Mesothelial cell of epicardium (in vitro differentiated cells): ENCODE results near the gene UBE2F. TPM values are rescaled to one million over a fixed set of nuclear protein-coding genes. Genes with fewer than 3 reads are reported as not detected.
"Not testable (repeated sequence)": the region's sequence is repeated elsewhere in the genome, so short reads cannot be mapped to it uniquely, and the experiment has no call there.

Experiments
- DNase-seq, 2 experiments: peaks; one replicate each; pipeline ENCODE4 v3.0.0; 2021; ENCODE audit warnings: low spot score in 2 of 2; ENCODE audit not compliant: unreplicated experiment in 2 of 2
- H3K27ac Mint-ChIP-seq: 2 replicates; pipeline ENCODE4 v1.8.0; 2021; ENCODE audit warnings: mixed read lengths
- H3K27me3 Mint-ChIP-seq: 2 replicates; pipeline ENCODE4 v1.8.0; 2021; ENCODE audit warnings: low read depth, mixed read lengths
- H3K36me3 Mint-ChIP-seq: 2 replicates; pipeline ENCODE4 v1.8.0; 2021; ENCODE audit warnings: mixed read lengths
- H3K4me1 Mint-ChIP-seq: 2 replicates; pipeline ENCODE4 v1.8.0; 2021; ENCODE audit warnings: mixed read lengths
- H3K4me3 Mint-ChIP-seq: 2 replicates; pipeline ENCODE4 v1.8.0; 2021; ENCODE audit warnings: mild to moderate bottlenecking, moderate library complexity, mixed read lengths
- H3K9me3 Mint-ChIP-seq: 2 replicates; pipeline ENCODE4 v1.8.0; 2021; ENCODE audit warnings: mixed read lengths
- CTCF ChIP-seq: fragments of 200-600 bp; sonication (generic); IDR thresholded peaks from one replicate; pipeline ENCODE4 v1.5.0; 2021; ENCODE audit warnings: antibody characterized with exemption; ENCODE audit not compliant: unreplicated experiment
- total RNA-seq: library from RNA; stranded (reverse); gene quantifications from 3 replicates; pipeline ENCODE4 v1.2.1, GENCODE V29; 2021

The UBE2F gene
- total RNA-seq, 1 donor from 2014 or later, result 33.4 TPM

GRCh38 chr2:237972936-237973335 lies 6.1 kb downstream of the UBE2F start:
- Mint-ChIP-seq H3K27ac (no peak overlapping the region), H3K36me3 (peaks cover 10% of the 10 kb centered on the region), H3K4me3 (no peak overlapping the region), H3K9me3 (no peaks in the 10 kb centered on the region), H3K4me1 (peaks cover 21% of the 10 kb centered on the region), H3K27me3 (no peaks in the 10 kb centered on the region)
- no peak for TF ChIP-seq CTCF
- DNase-seq, result no peak

DNA sequence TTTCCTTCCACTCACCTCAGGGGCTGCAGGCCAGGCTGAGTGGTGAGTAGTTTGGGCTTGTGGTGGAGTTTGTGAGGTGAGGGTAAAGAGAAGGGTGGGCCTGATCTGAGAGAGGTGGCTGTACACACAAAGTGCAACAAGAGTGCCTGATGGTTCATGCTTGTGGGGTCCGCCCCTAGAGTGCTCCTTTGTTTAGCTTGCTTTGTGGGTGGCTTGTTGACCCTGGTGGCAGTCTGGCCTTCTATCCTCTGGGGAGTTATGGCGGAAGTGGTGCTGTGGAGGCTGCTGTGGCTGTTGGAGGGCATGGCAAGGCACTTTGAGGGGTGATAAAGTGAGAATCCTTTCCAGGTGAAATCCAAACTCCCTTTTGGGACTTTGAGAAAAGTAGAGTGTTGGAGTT lies 10.6 kb downstream of the UBE2F start:
- no peak for TF ChIP-seq CTCF
- H3K9me3 Mint-ChIP-seq, result no peaks in the 10 kb centered on the region
- no peak overlapping the region for H3K27ac Mint-ChIP-seq
- no peak overlapping the region for H3K4me3 Mint-ChIP-seq
- peaks cover 10% of the 10 kb centered on the region for H3K36me3 Mint-ChIP-seq
- no peaks in the 10 kb centered on the region for H3K27me3 Mint-ChIP-seq
- H3K4me1 Mint-ChIP-seq, result peaks cover 6% of the 10 kb centered on the region
- DNase-seq, result no peak

GRCh38 chr2:237978058-237978712 lies 11.4 kb downstream of the UBE2F start:
- peaks cover 6% of the 10 kb centered on the region for H3K4me1 Mint-ChIP-seq
- H3K36me3 Mint-ChIP-seq, result peaks cover 10% of the 10 kb centered on the region
- H3K27ac Mint-ChIP-seq, result no peak overlapping the region
- H3K4me3 Mint-ChIP-seq, result no peak overlapping the region
- TF ChIP-seq CTCF, result no peak
- DNase-seq, result no peak
- no peaks in the 10 kb centered on the region for H3K9me3 Mint-ChIP-seq
- no peaks in the 10 kb centered on the region for H3K27me3 Mint-ChIP-seq

GRCh38 chr2:237979331-237979730 lies 12.5 kb downstream of the UBE2F start:
- DNase-seq, result no peak
- no peak overlapping the region for H3K27ac Mint-ChIP-seq
- H3K4me1 Mint-ChIP-seq, result peaks cover 6% of the 10 kb centered on the region
- H3K36me3 Mint-ChIP-seq, result peaks cover 6% of the 10 kb centered on the region
- no peaks in the 10 kb centered on the region for H3K27me3 Mint-ChIP-seq
- H3K9me3 Mint-ChIP-seq, result no peaks in the 10 kb centered on the region
- no peak overlapping the region for H3K4me3 Mint-ChIP-seq
- no peak for TF ChIP-seq CTCF

DNA sequence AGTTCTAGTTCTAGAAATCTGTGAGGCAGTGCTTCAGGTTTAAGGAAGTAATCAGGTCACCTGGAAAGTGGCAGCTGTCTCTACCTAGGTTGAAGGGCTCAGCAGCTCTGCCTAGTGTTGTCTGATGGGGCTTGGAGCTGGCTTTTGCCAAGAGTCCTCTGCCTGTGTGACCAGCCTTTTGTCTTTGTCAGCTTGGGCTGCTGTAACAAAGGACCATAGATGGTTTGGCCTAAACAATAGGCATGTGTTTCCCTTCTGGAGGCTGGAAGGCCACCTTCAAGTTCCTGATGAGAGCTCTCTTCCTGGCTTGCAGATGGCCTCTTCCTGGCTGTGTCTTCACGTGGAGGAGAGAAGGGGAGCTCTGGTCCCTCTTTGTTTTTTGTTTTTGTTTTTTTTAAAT lies 13.3 kb downstream of the UBE2F start:
- TF ChIP-seq CTCF, result no peak
- peaks cover 6% of the 10 kb centered on the region for H3K4me1 Mint-ChIP-seq
- H3K36me3 Mint-ChIP-seq, result peaks cover 7% of the 10 kb centered on the region
- peaks cover under 1% of the 10 kb centered on the region for H3K9me3 Mint-ChIP-seq
- H3K27me3 Mint-ChIP-seq, result no peaks in the 10 kb centered on the region
- H3K4me3 Mint-ChIP-seq, result no peak overlapping the region
- no peak overlapping the region for H3K27ac Mint-ChIP-seq
- no peak for DNase-seq

GRCh38 chr2:237980751-237981150 lies 13.9 kb downstream of the UBE2F start:
- Mint-ChIP-seq H3K27me3 (no peaks in the 10 kb centered on the region), H3K4me1 (peaks cover 6% of the 10 kb centered on the region), H3K9me3 (peaks cover 7% of the 10 kb centered on the region), H3K27ac (no peak overlapping the region), H3K4me3 (no peak overlapping the region), H3K36me3 (peaks cover 11% of the 10 kb centered on the region)
- DNase-seq, result no peak
- no peak for TF ChIP-seq CTCF

DNA sequence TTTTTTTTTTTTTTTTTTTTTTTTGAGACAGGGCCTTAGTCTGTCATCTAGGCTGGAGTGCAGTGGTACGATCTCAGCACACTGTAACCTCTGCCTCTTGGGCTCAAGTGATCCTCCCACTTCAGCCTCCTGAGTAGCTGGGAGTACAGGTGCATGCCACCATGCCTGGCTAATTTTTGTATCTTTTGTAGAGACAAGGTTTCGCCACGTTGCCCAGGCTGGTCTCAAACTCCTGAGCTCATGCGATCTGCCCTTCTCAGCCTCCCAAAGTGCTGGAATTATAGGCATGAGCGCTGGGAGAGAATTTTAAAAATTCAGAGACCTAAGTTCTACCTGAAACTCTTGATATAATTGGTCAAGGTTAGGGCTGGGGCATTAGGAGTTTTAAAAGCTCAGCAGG lies 14.8 kb downstream of the UBE2F start:
- H3K4me3 Mint-ChIP-seq, DNase-seq, H3K27me3 Mint-ChIP-seq, H3K27ac Mint-ChIP-seq, H3K4me1 Mint-ChIP-seq: not testable (repeated sequence)
- H3K9me3 Mint-ChIP-seq, result peaks cover 12% of the 10 kb centered on the region
- peaks cover 13% of the 10 kb centered on the region for H3K36me3 Mint-ChIP-seq
